Myocyte (in vitro differentiated cells): Measurements from ENCODE around the gene GRIA1. TPM values are rescaled to one million over a fixed set of nuclear protein-coding genes. Genes with fewer than 3 reads are reported as not detected.
A peak's percentile ranks its signal among the peaks of the same experiment; 100 is the strongest.

Experiments
- DNase-seq: peaks from one replicate; pipeline ENCODE4 v3.0.0-alpha.2; 2012; ENCODE audit warnings: low read depth
- total RNA-seq: library from RNA; depleted of rRNA; stranded (reverse); fragments of >200 nt; gene quantifications from 2 replicates; pipeline ENCODE4 v1.2.3, GENCODE V29; 2014

The GRIA1 gene
- total RNA-seq, 1 donor from 2014 or later = 4.7 TPM

- peak; percentile 67 for DNase-seq
Measured at GRCh38 chr5:153496835-153497234, 6.4 kb downstream of the GRIA1 start.

GRCh38 chr5:153498516-153498915, 8.0 kb downstream of the GRIA1 start:
- DNase-seq = no peak

- no peak for DNase-seq
Measured at GRCh38 chr5:153500178-153500577, 9.7 kb downstream of the GRIA1 start.

- DNase-seq = no peak
Measured at GRCh38 chr5:153504726-153505125, 14.3 kb downstream of the GRIA1 start.

- no peak for DNase-seq
Measured at GRCh38 chr5:153508700-153509099, 18.2 kb downstream of the GRIA1 start.

GRCh38 chr5:153511622-153512021, 21.2 kb downstream of the GRIA1 start:
- no peak for DNase-seq

- peak; percentile 72 for DNase-seq
Measured at GRCh38 chr5:153513156-153513555, 22.7 kb downstream of the GRIA1 start.

GRCh38 chr5:153515301-153515700, 24.8 kb downstream of the GRIA1 start:
- no peak for DNase-seq

GRCh38 chr5:153516504-153517240, 26.2 kb downstream of the GRIA1 start:
- DNase-seq = peak; percentile 34

GRCh38 chr5:153517241-153517611, 26.8 kb downstream of the GRIA1 start:
- DNase-seq = no peak

GRCh38 chr5:153520137-153520536, 29.7 kb downstream of the GRIA1 start:
- DNase-seq = no peak

- no peak for DNase-seq
Measured at GRCh38 chr5:153520952-153521351, 30.5 kb downstream of the GRIA1 start.

GRCh38 chr5:153523211-153523610, 32.7 kb downstream of the GRIA1 start:
- DNase-seq = peak; percentile 42

GRCh38 chr5:153523831-153524230, 33.4 kb downstream of the GRIA1 start:
- no peak for DNase-seq

GRCh38 chr5:153525536-153525935, 35.1 kb downstream of the GRIA1 start:
- no peak for DNase-seq

- DNase-seq = no peak
Measured at GRCh38 chr5:153530357-153531143, 40.1 kb downstream of the GRIA1 start.

GRCh38 chr5:153533546-153533945, 43.1 kb downstream of the GRIA1 start:
- DNase-seq = no peak

- DNase-seq = no peak
Measured at GRCh38 chr5:153534102-153534501, 43.6 kb downstream of the GRIA1 start.

GRCh38 chr5:153537207-153537606, 46.7 kb downstream of the GRIA1 start:
- no peak for DNase-seq

GRCh38 chr5:153539983-153540382, 49.5 kb downstream of the GRIA1 start:
- DNase-seq = no peak

- no peak for DNase-seq
Measured at GRCh38 chr5:153542536-153542935, 52.1 kb downstream of the GRIA1 start.

GRCh38 chr5:153543288-153543687, 52.8 kb downstream of the GRIA1 start:
- DNase-seq = no peak
